Stimulated activated CD4-positive, alpha-beta T cell treated with anti-CD3 and anti-CD28 coated beads, Interleukin-15, amount 100 ng/mL, for 24 hours (primary cell): ENCODE measurements around the gene TBC1D1.

Experiments
- DNase-seq: peaks from one replicate; pipeline ENCODE4 v3.0.0-alpha.2; 2020

TBC1D1 gene

DNA sequence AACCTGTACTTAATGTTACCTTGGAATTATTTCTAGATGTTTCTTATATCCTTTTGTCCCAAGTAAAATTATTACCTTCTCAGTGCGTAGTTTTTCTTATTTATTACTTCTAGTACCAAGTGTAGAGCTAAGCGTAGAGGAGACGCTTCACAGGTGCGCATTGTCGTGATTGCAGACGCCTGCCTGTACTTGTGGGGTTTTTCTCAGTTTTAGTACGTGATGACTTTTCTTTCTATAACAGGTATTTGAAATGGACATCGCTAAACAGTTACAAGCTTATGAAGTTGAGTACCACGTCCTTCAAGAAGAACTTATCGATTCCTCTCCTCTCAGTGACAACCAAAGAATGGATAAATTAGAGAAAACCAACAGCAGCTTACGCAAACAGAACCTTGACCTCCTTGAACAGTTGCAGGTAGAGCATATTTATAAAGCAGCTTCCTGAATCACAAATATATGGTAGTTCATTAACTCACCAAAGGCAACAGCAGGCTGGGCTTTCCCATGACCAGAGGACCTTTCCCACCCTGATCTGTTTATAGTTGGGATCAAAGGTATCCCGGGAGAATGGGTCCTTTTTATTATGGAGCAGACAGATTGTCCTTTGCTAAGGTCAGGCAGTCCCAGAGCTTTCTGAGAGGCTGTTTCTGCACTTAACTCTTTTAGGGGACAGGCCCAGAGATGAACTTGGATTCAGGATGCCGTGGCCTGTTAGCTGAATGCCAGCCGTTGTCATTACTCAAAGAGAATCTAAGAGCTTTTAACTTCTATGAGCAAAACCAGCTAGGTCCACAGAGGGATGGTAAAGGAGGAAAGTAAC, 242.2 kb downstream of the TBC1D1 start:
- DNase-seq, result no peak

DNA sequence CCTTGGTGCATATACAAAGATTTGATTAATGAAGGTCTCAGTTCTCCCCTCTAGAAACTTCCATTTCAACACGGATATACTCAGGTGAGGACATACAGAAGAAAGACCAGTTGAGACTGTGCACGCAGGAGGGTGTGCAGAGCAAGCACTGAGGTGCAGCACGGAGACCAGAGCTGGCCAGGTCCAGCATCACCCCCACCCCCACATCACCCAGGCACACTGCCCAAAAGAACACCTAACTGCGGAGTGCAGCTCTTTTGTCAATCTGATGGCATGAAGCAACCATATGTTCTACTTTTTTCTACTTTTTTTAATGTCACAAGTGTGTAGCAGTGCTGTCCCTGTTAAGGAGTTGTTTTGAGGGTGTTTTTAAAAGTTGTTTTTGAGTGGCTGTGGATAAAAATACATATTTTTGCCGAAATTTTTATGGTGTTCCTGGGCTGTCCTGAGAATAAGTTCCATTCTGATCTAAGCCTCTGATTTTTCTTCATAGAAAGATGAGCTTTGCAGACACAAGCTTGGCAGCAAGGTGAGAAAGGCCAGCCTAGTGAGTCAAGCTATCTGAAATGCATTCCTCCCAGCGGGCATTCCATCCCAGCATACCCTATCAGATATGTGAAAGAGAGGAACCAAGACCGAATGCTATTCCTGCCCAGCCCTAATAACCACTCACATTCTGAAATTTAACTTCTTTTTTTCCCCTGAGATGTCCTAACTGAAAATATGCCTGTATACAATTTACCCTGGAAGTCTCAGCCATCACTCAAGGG, 243.0 kb downstream of the TBC1D1 start:
- DNase-seq, result no peak

DNA sequence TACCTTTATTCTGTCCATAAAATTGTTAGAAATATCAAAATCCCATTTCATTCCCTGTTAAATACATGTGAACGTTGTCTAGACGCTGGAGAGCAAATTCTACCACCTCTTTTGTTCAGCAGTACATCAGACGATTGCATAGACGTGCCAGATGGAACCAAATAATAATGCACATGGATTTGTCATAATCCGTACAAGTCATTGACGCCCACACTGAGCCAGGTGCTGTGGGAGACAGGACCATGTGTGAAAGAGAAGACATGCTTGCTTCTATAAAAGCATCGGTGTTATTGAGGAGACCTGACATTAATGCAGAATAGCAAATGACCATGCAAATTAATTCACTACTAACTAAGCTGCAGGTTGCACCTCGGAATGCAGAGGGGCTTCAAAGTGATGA, 244.3 kb downstream of the TBC1D1 start:
- no peak for DNase-seq

DNA sequence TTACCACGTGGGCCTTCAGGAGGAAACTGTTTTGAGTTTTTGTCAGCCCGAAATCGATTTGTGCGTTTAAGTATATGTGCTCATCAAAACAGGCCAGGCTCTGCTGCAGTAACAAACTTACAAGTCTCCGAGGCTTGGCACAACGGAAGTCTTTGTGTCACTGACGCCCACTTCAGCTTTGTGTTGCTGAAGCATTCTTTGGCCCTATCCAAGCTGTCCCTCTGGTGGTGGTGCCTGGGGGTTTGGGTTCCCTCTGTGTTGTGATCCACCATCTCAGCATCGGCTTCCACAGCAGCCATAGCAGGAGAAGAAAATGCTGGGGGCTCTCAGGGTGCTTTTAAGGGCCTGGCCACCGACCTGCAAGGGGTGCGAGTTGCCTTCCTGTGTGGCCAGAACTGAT, 245.7 kb downstream of the TBC1D1 start:
- no peak for DNase-seq

DNA sequence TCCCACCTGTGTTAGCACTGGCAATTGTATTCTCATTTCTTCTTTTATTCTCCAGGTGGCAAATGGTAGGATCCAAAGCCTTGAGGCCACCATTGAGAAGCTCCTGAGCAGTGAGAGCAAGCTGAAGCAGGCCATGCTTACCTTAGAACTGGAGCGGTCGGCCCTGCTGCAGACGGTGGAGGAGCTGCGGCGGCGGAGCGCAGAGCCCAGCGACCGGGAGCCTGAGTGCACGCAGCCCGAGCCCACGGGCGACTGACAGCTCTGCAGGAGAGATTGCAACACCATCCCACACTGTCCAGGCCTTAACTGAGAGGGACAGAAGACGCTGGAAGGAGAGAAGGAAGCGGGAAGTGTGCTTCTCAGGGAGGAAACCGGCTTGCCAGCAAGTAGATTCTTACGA, 246.2 kb downstream of the TBC1D1 start:
- no peak for DNase-seq

DNA sequence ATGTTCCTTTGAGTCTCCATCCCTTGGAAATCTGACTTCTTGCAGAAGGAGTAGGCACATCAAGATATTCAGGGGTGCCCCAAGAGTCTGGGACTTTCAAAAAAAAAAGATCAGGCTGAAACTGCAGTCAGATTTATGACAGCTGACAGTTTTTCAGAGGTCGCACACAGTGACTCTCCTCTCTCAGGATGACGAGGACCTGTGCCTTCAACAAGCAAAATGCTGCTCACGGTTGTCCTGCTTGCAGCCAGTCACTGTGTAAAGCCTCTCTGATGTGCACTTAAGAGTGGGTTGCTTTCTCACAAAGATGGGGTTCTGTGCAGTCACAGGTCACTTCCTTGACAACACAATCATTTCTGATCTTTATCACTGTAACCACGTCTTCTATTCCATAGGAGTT, 247.5 kb downstream of the TBC1D1 start:
- no peak for DNase-seq

DNA sequence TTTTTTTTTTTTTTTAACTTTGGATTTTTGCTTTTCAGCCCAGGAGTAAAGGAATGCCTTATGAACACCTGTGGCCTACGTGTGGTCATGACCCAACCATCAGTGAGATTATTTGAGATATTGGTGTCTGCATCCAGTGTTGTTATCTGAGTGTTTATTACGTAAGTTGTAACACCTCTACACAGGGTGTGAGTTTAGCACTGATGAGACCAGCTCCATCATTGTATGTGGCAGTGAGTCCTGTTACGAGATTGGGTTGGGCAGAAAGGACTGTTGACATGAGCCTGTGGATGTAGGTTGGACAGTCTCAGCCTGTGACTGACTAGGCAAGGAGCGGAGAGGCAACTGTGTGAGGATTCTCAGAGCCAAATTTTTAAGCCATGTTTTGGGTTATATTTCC, 248.3 kb downstream of the TBC1D1 start:
- DNase-seq, result no peak

DNA sequence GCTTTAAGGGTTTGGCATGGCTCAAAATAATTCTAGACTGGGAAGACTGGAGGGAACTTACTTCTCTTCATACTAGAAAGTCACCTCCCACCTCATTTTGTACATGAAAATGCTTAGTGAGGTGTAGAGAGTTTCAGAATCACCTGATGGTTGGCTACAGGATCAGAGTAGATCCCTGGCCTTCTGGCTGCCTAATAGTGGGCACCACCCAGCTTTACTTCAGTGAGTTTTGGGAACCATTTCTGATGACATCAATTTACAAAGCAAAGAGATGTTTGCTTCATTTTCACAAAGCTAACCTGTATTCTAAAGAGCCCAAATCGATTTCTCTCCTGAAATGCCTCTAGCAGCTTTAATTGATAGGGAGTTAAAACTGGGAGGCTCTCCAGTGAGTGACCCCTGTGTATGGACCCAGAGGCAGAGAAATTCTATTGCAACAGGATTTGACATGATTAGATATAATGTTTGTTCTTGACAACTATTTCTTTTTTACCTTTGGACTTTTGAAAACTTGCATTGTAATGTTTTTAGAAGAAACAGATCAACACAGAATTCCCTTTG, 249.8 kb downstream of the TBC1D1 start:
- DNase-seq, result no peak

DNA sequence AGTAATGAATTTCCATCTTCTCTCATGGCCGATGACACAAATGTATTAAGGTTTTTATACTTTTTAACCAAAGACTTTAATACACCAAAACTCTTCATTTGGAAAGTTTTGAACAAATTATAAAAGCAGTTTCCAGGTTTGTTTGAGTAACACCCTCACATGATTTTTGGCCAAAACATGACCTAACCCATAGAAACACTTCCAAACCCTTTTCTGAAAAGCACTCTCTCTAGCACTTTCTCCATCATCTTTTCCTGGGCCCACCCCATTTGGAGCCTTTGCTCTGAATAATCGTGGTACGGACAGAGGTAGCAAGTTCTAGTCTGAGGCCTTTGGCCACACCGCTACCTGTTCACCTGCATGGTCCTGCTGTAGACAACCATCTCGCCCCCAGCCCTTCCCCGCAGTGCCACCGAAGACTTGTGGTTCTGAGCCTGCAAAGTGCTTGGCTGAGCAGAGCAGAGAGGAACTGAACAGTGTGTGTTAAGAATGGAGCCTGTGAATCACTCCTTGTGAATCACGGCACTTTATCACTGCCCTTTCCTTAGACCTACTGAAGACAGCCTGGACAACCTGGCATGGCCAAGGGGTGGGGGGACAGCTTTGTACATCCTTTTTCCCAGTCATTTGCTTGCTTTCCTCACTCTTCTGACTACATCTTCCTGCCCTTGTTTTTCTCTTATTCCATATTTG, 251.1 kb downstream of the TBC1D1 start:
- DNase-seq, result no peak

DNA sequence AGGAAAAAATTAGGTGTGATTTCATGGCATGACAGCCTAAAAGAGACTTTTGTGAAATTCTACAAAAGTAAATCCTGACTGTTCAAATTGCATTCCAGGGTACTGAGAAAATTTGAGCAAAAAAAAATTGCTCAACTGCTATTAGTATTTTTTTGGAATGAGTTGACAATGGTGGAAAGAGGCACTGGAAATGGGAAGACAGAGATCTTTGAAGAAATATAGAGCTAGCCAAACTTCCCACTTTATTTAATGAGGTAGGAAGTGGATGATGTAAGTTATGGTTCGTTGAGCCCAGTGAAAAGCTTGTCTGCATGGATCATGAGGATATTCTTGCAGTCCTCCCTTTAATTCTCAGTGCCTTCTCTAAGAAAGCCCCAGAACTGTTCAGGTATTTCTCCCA, 253.1 kb downstream of the TBC1D1 start:
- DNase-seq, result no peak

DNA sequence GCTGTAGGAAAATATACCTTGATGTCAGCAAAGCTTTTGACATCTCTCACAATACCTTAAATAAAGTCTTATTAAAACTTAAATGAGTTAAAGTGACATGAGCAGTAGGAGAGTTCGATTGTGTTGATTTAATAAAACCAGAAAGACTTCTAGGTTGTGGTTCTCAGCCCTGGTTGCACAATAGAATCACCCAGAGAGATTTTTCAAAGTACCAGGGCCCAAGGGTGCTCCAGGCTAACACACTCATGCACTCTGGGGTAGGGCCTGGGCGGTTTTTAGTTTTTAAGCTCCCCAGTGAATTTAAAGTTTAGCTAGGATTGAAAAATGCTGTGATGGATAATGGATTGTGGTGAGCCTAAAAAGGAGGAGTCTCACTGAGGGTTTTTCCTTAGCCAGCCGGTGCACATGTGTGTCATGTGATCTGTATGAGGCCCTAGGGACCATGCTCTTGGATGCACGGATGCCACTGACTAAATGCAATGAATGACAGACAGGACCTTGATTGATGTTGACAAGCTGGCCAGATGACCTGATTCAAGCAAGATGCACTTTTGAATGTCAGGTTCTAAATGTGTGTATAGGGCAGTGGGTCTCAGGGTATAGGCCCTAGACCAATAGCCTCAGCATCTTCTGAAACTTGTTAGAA, 254.3 kb downstream of the TBC1D1 start:
- DNase-seq, result no peak

DNA sequence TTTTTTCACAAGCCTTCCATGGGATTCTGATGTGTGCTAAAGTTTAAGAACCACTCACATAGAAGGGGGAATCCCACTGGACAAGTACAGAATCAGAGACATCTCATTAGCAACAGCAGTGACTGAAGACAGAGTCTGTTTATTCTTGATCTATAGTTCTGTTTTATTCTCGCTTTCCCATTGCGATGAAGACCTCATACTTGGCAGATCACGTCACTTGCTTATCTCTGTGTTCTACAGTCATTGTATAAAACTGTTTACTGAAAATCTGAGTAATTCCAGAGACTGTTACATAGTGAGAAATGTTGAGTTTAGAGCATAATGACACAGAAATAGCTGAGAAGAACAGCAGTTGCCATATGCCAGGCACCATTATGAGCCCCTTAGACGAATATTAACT, 254.9 kb downstream of the TBC1D1 start:
- no peak for DNase-seq

DNA sequence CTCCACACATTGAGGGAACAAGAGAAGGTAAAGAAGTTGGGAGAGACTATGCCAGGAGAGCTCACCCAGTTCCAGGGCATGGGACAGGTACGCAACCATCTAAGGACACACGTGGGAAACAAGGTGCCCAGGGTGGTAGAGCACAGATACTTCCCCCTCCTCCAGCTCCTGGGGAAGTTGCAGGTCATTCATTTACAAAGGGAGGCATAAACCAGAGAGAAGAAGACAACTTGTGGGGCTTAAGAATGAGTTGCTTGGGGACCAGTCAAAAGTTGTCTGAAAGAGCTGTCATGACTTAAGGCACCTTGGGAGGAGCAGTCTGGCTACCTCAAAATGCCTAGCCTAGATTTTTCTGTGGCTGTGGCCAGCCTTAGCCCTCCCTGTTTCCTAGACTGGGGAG, 255.5 kb downstream of the TBC1D1 start:
- no peak for DNase-seq

DNA sequence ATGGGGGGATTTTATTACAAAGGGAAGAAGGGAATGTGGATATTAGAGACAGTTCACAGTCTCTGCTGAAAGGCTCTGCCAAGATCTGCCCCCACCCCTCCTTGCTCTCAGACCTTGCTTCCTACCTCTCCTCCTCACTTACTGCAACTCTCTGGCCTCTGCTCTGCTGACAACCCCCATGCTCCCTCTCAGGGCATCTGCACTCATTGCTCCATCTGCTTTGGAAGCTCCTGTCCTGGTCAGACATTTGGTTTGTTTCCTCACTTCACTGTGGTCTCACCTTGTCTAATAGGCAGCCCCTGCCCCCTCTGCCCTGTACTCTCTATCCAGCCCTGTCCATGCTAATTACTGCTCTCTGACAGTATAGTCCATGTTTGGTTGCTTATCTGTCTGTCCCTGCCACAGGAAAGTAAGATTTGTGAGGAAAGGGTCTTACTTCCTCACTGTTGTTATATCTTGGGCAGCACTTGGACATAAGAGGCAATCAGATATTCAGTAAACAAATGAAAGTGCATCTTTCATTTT, 258.6 kb downstream of the TBC1D1 start:
- no peak for DNase-seq

DNA sequence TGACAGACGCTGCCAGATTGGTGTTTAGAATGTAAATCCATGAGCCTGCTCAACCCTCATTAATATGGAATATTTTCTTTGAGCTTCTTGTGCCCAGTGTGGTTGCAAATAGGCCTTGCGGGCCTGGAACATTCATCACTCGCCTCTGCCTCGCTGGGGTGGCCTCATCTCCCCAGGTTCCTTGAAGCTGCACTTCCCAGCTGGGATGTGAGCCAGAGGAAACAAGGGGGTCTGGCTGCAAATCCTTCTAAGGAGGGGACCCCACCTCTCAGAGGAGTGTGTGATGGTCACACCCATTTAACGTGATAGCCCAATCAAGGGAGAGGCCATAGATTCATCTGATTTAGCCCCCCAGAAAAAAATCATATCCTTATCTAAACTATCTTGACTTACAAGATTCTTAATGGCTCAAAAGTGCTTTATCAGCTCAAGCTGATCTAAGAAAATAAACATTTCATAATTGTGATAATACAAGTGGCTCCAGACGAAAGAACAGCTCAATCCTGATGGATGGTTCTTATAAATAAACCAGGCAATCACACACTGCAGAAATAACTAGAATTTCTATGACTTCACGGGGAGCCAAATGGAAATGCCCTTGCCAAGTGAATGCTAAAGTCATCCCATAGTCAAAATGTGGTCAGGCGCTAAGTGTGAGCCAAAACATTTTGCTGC, 259.2 kb downstream of the TBC1D1 start:
- DNase-seq, result no peak

DNA sequence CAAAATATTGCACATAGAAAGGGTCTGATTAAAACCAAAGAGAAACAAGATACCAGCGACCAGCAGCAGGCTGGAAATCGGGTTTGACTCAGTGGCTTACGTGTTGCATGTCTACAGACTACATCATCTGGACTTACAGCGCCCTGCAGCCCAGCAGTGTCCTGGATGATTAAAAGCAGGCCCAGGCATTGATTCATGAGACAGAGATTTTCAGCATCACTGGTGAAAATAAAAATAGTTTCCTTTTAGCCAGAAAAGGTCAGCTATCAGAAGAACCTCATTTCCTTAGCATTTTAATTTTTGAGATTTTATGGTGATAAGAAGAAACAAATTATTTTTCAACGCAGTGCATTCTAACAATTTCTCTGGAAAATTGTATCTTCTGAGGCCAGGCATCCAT, 259.9 kb downstream of the TBC1D1 start:
- no peak for DNase-seq

DNA sequence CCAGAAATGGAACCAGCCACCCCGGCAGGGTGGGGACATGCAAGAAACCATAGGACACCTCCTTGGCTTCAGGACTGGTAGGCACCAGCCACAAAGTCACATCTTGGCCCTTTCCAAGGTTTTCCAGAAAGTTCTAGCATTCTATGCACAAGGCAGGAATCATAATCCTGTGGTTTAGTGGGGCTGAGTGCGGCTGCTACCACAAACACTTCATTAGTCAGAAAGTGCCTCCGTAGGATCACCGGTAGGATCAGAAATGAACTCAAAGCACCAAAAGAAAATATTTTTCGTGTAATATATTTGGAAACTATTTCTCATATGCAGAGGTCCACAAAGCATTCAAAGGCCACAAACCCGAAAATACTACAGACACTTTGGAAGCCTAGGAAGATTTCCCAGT, 261.0 kb downstream of the TBC1D1 start:
- no peak for DNase-seq

DNA sequence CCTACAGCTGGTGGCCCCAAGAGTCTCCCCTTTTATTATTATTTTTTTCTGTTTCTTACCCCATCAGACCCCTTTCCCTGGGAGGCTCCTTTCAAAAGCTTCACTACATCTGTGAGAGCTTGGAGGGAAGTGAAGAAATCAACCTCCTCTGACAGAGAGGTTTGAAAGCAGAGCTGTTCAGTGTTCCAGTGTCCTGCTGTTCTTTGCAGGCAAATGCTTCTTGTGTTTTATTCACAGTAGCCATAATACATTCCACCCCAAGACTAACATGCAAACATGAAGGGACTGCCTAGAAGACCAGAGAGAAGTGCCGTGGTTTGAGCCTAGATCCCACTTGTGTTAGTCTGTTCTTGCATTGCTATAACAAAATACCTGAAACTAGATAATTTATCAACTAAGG, 261.4 kb downstream of the TBC1D1 start:
- no peak for DNase-seq

DNA sequence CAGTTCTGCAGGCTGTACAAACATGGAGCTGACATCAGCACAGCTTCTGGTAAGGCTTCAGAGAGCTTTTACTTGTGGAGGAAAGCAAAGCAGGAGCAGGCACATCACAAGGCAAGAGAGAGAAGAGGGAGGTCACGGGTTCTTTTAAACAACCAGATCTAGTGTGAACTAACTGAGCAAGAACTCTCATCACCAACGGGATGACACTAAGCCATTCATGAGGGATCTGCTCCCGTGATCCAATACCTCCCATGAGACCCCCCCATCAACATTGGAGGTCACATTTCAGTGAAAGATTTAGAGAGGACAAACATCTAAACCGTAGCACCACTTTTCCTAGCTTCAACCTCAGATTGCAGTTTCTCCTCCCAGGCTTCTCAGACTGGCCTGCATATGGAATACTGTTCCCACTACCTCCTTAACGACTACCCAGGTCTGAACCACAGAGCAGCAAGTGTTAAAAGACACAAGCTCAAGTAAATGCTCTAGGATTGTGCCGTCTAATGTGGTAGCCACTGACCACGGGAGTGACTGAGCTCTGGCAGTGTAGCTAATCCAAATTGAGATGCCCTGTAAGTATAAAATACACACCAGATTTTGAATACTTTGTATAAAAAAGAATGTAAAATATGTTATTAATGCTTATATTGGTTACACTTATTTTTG, 262.0 kb downstream of the TBC1D1 start:
- DNase-seq, result no peak

DNA sequence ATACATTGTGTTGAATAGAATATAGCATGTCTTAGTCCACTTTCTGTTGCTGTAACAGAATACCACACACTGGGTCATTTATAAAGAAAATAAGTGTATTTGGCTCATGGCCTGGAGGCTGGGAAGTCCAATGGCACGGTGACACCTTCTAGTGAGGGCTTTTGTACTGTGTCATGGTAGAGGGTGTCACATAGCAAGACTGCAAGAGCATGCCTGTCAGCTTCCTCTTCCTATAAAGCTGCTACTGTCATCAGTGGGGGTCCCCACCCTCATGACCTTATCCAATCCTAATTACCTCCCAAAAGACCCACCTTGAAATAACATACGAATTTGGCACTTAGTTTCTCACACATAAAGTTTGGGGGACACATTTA, 262.5 kb downstream of the TBC1D1 start:
- no peak for DNase-seq

DNA sequence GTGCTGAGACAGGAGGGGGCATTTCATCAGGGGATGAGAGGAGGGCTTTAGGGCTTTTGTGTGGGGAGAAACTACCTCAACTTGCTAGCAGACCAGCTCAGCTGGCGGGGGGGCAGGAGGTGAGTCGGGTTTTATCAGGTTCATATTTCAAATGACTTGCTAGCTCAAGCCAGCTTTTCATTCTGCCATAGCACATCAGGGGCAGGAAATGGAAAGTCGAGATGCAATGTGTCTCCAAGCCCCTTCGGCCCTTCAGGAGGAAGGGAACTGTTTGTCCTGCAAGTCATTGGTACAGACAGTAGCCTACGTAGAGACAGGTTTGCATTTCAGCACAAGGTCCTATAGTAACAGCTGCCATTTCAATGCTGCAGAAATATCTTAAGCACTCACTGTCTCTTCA, 263.4 kb downstream of the TBC1D1 start:
- DNase-seq, result peak; percentile 25
